HG03439 (cell line): ENCODE measurements around the gene JAK2.
"Not testable (repeated sequence)": the region's sequence is repeated elsewhere in the genome, so short reads cannot be mapped to it uniquely, and the experiment has no call there.

Experiments used
- ATAC-seq: cut with Tn5 transposase; IDR thresholded peaks from one replicate; pipeline ENCODE4 v1.9.1; 2021; ENCODE audit warnings: mild to moderate bottlenecking, moderate library complexity; ENCODE audit not compliant: unreplicated experiment

Gene JAK2

GRCh38 chr9:5041390-5042115 lies 56.5 kb downstream of the JAK2 start:
- ATAC-seq, result no peak

- no peak for ATAC-seq
These were observed 57.6 kb downstream of the JAK2 start for GRCh38 chr9:5042661-5043178.

GRCh38 chr9:5043381-5043780 lies 58.3 kb downstream of the JAK2 start:
- ATAC-seq, result no peak

- no peak for ATAC-seq
These were observed 59.1 kb downstream of the JAK2 start for GRCh38 chr9:5044160-5044559.

- ATAC-seq, result no peak
These were observed 67.8 kb downstream of the JAK2 start for GRCh38 chr9:5052838-5053237.

- ATAC-seq, result no peak
These were observed 77.6 kb downstream of the JAK2 start for GRCh38 chr9:5062631-5063030.

- no peak for ATAC-seq
These were observed 87.8 kb downstream of the JAK2 start for GRCh38 chr9:5072871-5073270.

GRCh38 chr9:5073701-5074100 lies 88.6 kb downstream of the JAK2 start:
- no peak for ATAC-seq

- no peak for ATAC-seq
These were observed 100.9 kb downstream of the JAK2 start for GRCh38 chr9:5085993-5086392.

- ATAC-seq, result no peak
These were observed 104.7 kb downstream of the JAK2 start for GRCh38 chr9:5089737-5090136.

- ATAC-seq, result no peak
These were observed 110.7 kb downstream of the JAK2 start for GRCh38 chr9:5095795-5096194.

- no peak for ATAC-seq
These were observed 114.4 kb downstream of the JAK2 start for GRCh38 chr9:5099466-5099865.

GRCh38 chr9:5101127-5101526 lies 116.1 kb downstream of the JAK2 start:
- ATAC-seq, result not testable (repeated sequence)

- not testable (repeated sequence) for ATAC-seq
These were observed 121.4 kb downstream of the JAK2 start for GRCh38 chr9:5106517-5106916.

GRCh38 chr9:5110867-5111681 lies 126.0 kb downstream of the JAK2 start:
- no peak for ATAC-seq

- no peak for ATAC-seq
These were observed 126.6 kb downstream of the JAK2 start for GRCh38 chr9:5111696-5112095.

GRCh38 chr9:5112109-5112592 lies 127.1 kb downstream of the JAK2 start:
- no peak for ATAC-seq

- ATAC-seq, result no peak
These were observed 127.6 kb downstream of the JAK2 start for GRCh38 chr9:5112646-5113045.

- ATAC-seq, result no peak
These were observed 128.5 kb downstream of the JAK2 start for GRCh38 chr9:5113523-5113922.

- ATAC-seq, result no peak
These were observed 129.1 kb downstream of the JAK2 start for GRCh38 chr9:5113994-5114748.

- ATAC-seq, result no peak
These were observed 137.0 kb downstream of the JAK2 start for GRCh38 chr9:5122116-5122515.
